Osteocyte (in vitro differentiated cells): Measurements from ENCODE around the gene ANO8. TPM values are rescaled to one million over a fixed set of nuclear protein-coding genes. Genes with fewer than 3 reads are reported as not detected.

Experiments
- DNase-seq: peaks from one replicate; pipeline ENCODE4 v3.0.0; 2021; ENCODE audit warnings: mixed read lengths; ENCODE audit not compliant: unreplicated experiment; ENCODE audit errors: extremely low spot score
- H3K27ac Mint-ChIP-seq: one replicate; pipeline ENCODE4 v1.8.0; 2021; ENCODE audit warnings: mild to moderate bottlenecking, mixed read lengths; ENCODE audit not compliant: unreplicated experiment
- H3K27me3 Mint-ChIP-seq: one replicate; pipeline ENCODE4 v1.8.0; 2021; ENCODE audit warnings: mixed read lengths; ENCODE audit not compliant: unreplicated experiment
- H3K36me3 Mint-ChIP-seq: one replicate; pipeline ENCODE4 v1.8.0; 2021; ENCODE audit warnings: mixed read lengths; ENCODE audit not compliant: unreplicated experiment
- H3K4me1 Mint-ChIP-seq: one replicate; pipeline ENCODE4 v1.8.0; 2021; ENCODE audit warnings: mixed read lengths; ENCODE audit not compliant: unreplicated experiment
- H3K4me3 Mint-ChIP-seq: one replicate; pipeline ENCODE4 v1.8.0; 2021; ENCODE audit warnings: mild to moderate bottlenecking, moderate library complexity, mixed read lengths; ENCODE audit not compliant: unreplicated experiment
- H3K9me3 Mint-ChIP-seq: one replicate; pipeline ENCODE4 v1.8.0; 2021; ENCODE audit warnings: mixed read lengths; ENCODE audit not compliant: unreplicated experiment
- total RNA-seq: library from RNA; stranded (reverse); gene quantifications from 2 replicates; pipeline ENCODE4 v1.2.1, GENCODE V29; 2021
- TF ChIP-seq, protein P1 (sequence below): fragments of 200-600 bp; sonication (generic); IDR thresholded peaks from 2 replicates; pipeline ENCODE4 v1.5.0; 2021; ENCODE audit warnings: antibody characterized with exemption, mild to moderate bottlenecking, moderate library complexity

ANO8 gene
- total RNA-seq, 1 donor from 2014 or later, result 21.9 TPM

DNA sequence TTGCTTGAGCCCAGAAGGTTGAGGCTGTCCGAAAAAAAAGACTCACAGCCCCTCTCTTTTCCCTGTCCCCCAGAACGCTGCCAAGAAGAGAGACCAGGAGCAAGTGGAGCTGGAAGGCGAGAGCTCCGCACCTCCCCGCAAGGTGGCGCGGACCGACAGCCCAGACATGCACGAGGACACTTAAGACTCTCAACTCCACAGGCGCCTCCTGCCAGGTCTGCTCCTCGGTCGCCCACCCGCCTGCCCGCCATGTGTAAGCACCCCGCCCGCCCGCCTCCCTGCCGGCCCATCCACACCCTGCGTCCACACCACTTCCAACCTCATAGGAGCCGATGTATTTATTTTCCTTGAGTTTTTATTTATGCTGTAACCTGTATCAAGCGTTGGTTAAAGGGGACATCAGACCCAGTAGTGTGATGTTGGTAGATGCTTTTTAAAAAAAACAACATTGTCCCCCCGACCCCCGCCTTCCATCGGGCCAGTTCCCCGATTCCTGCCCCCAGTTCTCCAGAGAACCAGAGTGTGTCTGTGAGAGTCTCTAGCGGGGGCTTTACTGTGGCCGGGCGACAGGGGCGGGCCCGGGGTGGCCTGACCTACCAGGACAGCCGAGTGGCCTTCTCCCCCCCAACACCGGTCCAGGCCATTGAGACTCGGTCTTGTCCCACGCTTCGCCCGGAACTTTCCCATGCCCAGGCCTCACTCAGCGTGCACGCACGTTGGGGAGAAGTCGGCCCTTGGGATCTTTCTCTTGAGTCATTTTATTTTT, 15.0 kb downstream of the ANO8 start:
- H3K4me3 Mint-ChIP-seq, result no peak overlapping the region
- H3K27ac Mint-ChIP-seq, result no peak overlapping the region
- no peak for DNase-seq
- H3K36me3 Mint-ChIP-seq, result peaks cover 16% of the 10 kb centered on the region
- no peaks in the 10 kb centered on the region for H3K9me3 Mint-ChIP-seq
- H3K27me3 Mint-ChIP-seq, result no peaks in the 10 kb centered on the region
- H3K4me1 Mint-ChIP-seq, result peaks cover 5% of the 10 kb centered on the region
- TF ChIP-seq, protein P1, sequence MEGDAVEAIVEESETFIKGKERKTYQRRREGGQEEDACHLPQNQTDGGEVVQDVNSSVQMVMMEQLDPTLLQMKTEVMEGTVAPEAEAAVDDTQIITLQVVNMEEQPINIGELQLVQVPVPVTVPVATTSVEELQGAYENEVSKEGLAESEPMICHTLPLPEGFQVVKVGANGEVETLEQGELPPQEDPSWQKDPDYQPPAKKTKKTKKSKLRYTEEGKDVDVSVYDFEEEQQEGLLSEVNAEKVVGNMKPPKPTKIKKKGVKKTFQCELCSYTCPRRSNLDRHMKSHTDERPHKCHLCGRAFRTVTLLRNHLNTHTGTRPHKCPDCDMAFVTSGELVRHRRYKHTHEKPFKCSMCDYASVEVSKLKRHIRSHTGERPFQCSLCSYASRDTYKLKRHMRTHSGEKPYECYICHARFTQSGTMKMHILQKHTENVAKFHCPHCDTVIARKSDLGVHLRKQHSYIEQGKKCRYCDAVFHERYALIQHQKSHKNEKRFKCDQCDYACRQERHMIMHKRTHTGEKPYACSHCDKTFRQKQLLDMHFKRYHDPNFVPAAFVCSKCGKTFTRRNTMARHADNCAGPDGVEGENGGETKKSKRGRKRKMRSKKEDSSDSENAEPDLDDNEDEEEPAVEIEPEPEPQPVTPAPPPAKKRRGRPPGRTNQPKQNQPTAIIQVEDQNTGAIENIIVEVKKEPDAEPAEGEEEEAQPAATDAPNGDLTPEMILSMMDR, result no peak

DNA sequence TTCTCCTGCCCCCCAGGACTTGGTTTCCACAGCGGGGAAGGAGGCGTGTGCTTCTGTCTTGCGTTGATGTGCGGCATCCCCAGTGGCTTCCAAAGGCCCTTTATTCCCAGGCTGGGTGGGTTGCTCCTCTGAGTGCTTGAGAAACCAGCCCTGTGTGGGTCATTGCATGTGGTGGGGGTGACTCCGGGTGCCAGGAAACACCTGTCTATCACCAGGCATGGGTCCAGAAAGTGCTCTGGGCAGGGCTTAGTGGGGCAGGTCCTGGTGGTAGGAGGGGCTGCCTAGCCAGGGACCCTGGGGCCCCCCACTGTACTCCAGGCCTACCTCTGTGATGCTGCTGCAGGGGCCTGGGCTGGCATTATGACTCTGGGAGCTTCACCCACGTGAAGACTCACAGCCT, 15.7 kb downstream of the ANO8 start:
- TF ChIP-seq, protein P1, result no peak
- DNase-seq, result no peak
- no peaks in the 10 kb centered on the region for H3K9me3 Mint-ChIP-seq
- H3K4me1 Mint-ChIP-seq, result peaks cover 5% of the 10 kb centered on the region
- H3K36me3 Mint-ChIP-seq, result peaks cover 16% of the 10 kb centered on the region
- H3K4me3 Mint-ChIP-seq, result no peak overlapping the region
- no peak overlapping the region for H3K27ac Mint-ChIP-seq
- H3K27me3 Mint-ChIP-seq, result no peaks in the 10 kb centered on the region

DNA sequence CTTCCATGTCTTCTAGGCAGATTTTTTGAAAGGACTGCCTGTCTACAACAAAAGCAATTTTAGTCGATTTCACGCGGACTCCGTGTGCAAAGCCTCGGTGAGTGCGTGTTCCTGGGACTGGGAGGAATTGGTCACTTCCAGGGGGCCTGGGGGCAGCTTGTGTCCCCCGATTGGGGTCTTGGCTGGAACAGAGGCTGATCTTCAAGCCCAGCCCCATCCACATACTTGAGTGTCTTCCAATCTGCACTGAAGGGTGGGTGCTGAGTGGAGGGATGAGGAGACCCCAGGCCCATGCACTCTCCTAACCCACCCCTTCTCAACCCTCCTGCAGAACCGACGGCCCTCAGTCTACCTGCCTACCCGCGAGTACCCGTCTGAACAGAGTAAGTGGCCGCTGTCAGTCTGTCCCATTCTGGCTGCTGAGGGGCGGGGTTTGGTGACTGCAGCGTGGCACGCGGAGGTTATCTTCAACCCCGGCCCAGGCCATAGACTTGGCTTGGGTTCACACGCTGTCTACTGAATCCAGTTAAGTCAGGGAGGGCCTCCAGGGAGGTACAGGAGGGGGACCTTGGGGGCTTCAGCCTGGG, 20.6 kb downstream of the ANO8 start:
- no peak for DNase-seq
- H3K4me1 Mint-ChIP-seq, result peaks cover 26% of the 10 kb centered on the region
- no peak overlapping the region for H3K4me3 Mint-ChIP-seq
- no peak overlapping the region for H3K27ac Mint-ChIP-seq
- H3K36me3 Mint-ChIP-seq, result peaks cover 10% of the 10 kb centered on the region
- H3K9me3 Mint-ChIP-seq, result no peaks in the 10 kb centered on the region
- TF ChIP-seq, protein P1, result no peak
- no peaks in the 10 kb centered on the region for H3K27me3 Mint-ChIP-seq

DNA sequence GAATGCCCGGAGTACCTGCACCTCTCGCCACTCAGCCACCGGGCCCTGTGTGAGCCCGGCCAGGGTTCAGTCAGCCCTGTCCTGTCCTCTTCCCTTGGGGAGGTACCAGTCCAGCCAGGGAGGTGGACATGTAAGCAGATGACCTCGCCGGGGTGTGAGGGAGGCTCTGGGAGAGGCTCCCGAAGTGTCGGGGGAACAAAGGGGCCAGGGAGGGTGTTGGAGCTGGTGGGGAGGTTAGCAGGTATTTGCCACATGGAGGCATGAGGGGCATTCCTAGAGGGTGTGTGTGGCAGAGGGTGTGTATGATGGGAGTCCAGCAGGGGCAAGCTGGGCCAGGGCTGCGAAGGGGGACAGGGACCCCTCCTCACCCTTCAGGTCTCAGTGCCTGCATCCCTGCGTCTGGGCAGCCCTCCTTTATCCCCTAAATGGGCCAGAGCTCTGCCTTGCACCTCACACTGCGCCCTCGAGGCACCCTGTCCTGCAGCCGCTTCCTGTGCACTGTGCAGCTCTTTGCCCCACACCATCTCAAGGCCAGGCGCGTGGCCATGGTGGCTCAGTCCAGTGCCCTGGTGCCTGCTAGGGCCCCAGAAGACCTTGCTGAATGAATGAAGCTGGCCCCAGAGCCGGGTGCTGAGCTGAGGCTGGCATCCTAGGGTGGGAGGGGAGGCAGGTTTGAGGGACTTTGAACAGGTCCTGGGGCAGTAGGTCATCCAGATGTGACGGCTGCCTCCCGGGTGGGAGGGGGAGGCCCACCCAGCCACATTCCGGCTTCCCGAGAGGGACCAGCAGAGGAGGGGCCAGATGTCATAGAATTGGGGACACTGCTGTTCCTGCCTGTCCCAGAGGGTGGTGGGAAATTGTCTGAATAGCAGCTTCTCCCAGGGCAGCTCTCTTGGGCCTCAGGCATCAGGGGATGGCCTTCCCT, 22.2 kb downstream of the ANO8 start:
- peaks cover 10% of the 10 kb centered on the region for H3K36me3 Mint-ChIP-seq

More for the DNA sequence above, 22.2 kb downstream of the ANO8 start:
- no peaks in the 10 kb centered on the region for H3K27me3 Mint-ChIP-seq
- no peak for DNase-seq
- peaks cover 35% of the 10 kb centered on the region for H3K4me1 Mint-ChIP-seq
- H3K27ac Mint-ChIP-seq, result peak overlapping the region; percentile 93
- TF ChIP-seq, protein P1, result no peak
- no peaks in the 10 kb centered on the region for H3K9me3 Mint-ChIP-seq
- H3K4me3 Mint-ChIP-seq, result peak overlapping the region; percentile 65
